HEK293 (cell line): ENCODE measurements around the gene CDK10.
A peak's percentile ranks its signal among the peaks of the same experiment; 100 is the strongest.
"Not testable (repeated sequence)": the region's sequence is repeated elsewhere in the genome, so short reads cannot be mapped to it uniquely, and the experiment has no call there.

Experiments used
- CTCF ChIA-PET: fragments of 350-600 bp; formaldehyde crosslinking; extraction: SDS; loops from one replicate; lab custom pipeline; 2021; ENCODE audit warnings: antibody characterized with exemption; lab: Yijun Ruan, JAX
- POLR2A ChIA-PET: fragments of 300-600 bp; formaldehyde crosslinking; extraction: SDS; loops from one replicate; lab custom pipeline; 2020; ENCODE audit warnings: antibody characterized with exemption, inconsistent platforms; lab: Yijun Ruan, JAX
- H3K27ac ChIP-seq: fragments of 200-500 bp; sonication (Bioruptor generic); 2 replicates; pipeline ENCODE4 v1.5.1; 2014; ENCODE audit warnings: low read depth, low read length, control low read depth, inconsistent platforms; ENCODE audit errors: extremely low read depth
- H3K36me3 ChIP-seq, 2 experiments: fragments of 200-500 bp in 1 of 2; sonication (Bioruptor generic) in 1 of 2; 1 replicate in 1 of 2; 2 replicates in 1 of 2; pipeline ENCODE4 v1.5.1; 2014 to 2017; ENCODE audit warnings: inconsistent platforms in 2 of 2, low read length in 2 of 2; ENCODE audit not compliant: control insufficient read depth in 2 of 2, insufficient read depth in 1 of 2
- H3K4me1 ChIP-seq: fragments of 200-500 bp; sonication (Bioruptor generic); 2 replicates; pipeline ENCODE4 v1.5.1; 2014; ENCODE audit warnings: mild to moderate bottlenecking, low read length, inconsistent platforms; ENCODE audit not compliant: control insufficient read depth, insufficient read depth
- H3K4me3 ChIP-seq: 2 replicates; pipeline ENCODE4 v1.5.1; 2011; ENCODE audit warnings: low read depth, mild to moderate bottlenecking, control low read depth, low read length, moderate library complexity
- H3K9me3 ChIP-seq: fragments of 200-500 bp; sonication (Bioruptor generic); 2 replicates; pipeline ENCODE4 v1.5.1; 2014; ENCODE audit warnings: low read depth, low read length, inconsistent platforms; ENCODE audit not compliant: control insufficient read depth, insufficient read depth
- GLIS2 ChIP-seq: fragments of 450-650 bp; formaldehyde crosslinking; IDR thresholded peaks from 2 replicates; pipeline ENCODE4 v1.5.1; 2016; ENCODE audit warnings: missing biosample characterization, missing genetic modification characterization
- HIC1 ChIP-seq: fragments of 450-650 bp; formaldehyde crosslinking; IDR thresholded peaks from 2 replicates; pipeline ENCODE4 v1.5.1; 2016; ENCODE audit warnings: missing biosample characterization, missing genetic modification characterization
- HOXD13 ChIP-seq: sonication (generic); formaldehyde crosslinking; IDR thresholded peaks from 2 replicates; pipeline ENCODE4 v1.8.0; 2022; ENCODE audit warnings: missing genetic modification reagents, borderline replicate concordance
- IKZF3 ChIP-seq: fragments of 450-650 bp; IDR thresholded peaks from 2 replicates; pipeline ENCODE4 v1.5.0; 2018; ENCODE audit warnings: missing biosample characterization, mild to moderate bottlenecking, missing genetic modification characterization, moderate library complexity
- KLF10 ChIP-seq: fragments of 450-650 bp; IDR thresholded peaks from 2 replicates; pipeline ENCODE4 v1.5.1; 2018; ENCODE audit warnings: missing biosample characterization, mild to moderate bottlenecking, missing genetic modification characterization
- KLF9 ChIP-seq: fragments of 450-650 bp; formaldehyde crosslinking; IDR thresholded peaks from 2 replicates; pipeline ENCODE4 v1.5.1; 2016; ENCODE audit warnings: missing biosample characterization, missing genetic modification characterization, low read depth
- OVOL3 ChIP-seq: fragments of 450-650 bp; formaldehyde crosslinking; IDR thresholded peaks from 2 replicates; pipeline ENCODE4 v1.5.1; 2016; ENCODE audit warnings: missing biosample characterization, missing genetic modification characterization
- REPIN1 ChIP-seq: fragments of 450-650 bp; formaldehyde crosslinking; IDR thresholded peaks from 2 replicates; pipeline ENCODE4 v1.5.1; 2017; ENCODE audit warnings: missing biosample characterization, missing genetic modification characterization, low read depth
- SALL2 ChIP-seq: fragments of 450-650 bp; formaldehyde crosslinking; IDR thresholded peaks from 2 replicates; pipeline ENCODE4 v1.5.0; 2017; ENCODE audit warnings: missing biosample characterization, mild to moderate bottlenecking, missing genetic modification characterization, borderline replicate concordance
- TRIM28 ChIP-seq: IDR thresholded peaks from 2 replicates; pipeline ENCODE4 v1.6.1; 2011; ENCODE audit warnings: low read length, control low read depth, borderline replicate concordance
- ZBTB1 ChIP-seq: fragments of 450-650 bp; formaldehyde crosslinking; IDR thresholded peaks from 2 replicates; pipeline ENCODE4 v1.5.1; 2016; ENCODE audit warnings: missing biosample characterization, missing genetic modification characterization
- ZBTB17 ChIP-seq: fragments of 450-650 bp; formaldehyde crosslinking; IDR thresholded peaks from 2 replicates; pipeline ENCODE4 v1.5.1; 2016; ENCODE audit warnings: missing biosample characterization, missing genetic modification characterization
- ZBTB21 ChIP-seq: fragments of 450-650 bp; formaldehyde crosslinking; IDR thresholded peaks from 2 replicates; pipeline ENCODE4 v1.5.1; 2017; ENCODE audit warnings: missing biosample characterization, missing genetic modification characterization
- ZNF121 ChIP-seq: fragments of 450-650 bp; formaldehyde crosslinking; IDR thresholded peaks from 2 replicates; pipeline ENCODE4 v1.5.1; 2016; ENCODE audit warnings: missing biosample characterization, missing genetic modification characterization
- ZNF157 ChIP-seq: fragments of 450-650 bp; formaldehyde crosslinking; IDR thresholded peaks from 2 replicates; pipeline ENCODE4 v1.5.1; 2016; ENCODE audit warnings: missing biosample characterization, missing genetic modification characterization
- ZNF514 ChIP-seq: fragments of 450-650 bp; formaldehyde crosslinking; IDR thresholded peaks from 2 replicates; pipeline ENCODE4 v1.5.1; 2016; ENCODE audit warnings: missing biosample characterization, missing genetic modification characterization
- ZNF624 ChIP-seq: fragments of 450-650 bp; formaldehyde crosslinking; IDR thresholded peaks from 2 replicates; pipeline ENCODE4 v1.5.1; 2017; ENCODE audit warnings: missing biosample characterization, missing genetic modification characterization
- TF ChIP-seq, protein P1 (sequence below): fragments of 450-650 bp; formaldehyde crosslinking; IDR thresholded peaks from 2 replicates; pipeline ENCODE4 v1.5.1; 2017; ENCODE audit warnings: missing biosample characterization, missing genetic modification characterization
- TF ChIP-seq, protein P2 (sequence below): fragments of 450-650 bp; formaldehyde crosslinking; IDR thresholded peaks from 2 replicates; pipeline ENCODE4 v1.5.1; 2016; ENCODE audit warnings: missing biosample characterization, missing genetic modification characterization, low read depth

CDK10 gene

GRCh38 chr16:89689142-89689541, 2.7 kb downstream of the CDK10 start:
- Histone ChIP-seq H3K36me3 (peaks cover 0 to 44% of the 10 kb centered on the region in 2 experiments; a peak in 2 of 3 replicates), H3K9me3 (no peaks in the 10 kb centered on the region), H3K27ac (no peak overlapping the region), H3K4me3 (no peak overlapping the region), H3K4me1 (no peaks in the 10 kb centered on the region)
- TF ChIP-seq, protein P1, sequence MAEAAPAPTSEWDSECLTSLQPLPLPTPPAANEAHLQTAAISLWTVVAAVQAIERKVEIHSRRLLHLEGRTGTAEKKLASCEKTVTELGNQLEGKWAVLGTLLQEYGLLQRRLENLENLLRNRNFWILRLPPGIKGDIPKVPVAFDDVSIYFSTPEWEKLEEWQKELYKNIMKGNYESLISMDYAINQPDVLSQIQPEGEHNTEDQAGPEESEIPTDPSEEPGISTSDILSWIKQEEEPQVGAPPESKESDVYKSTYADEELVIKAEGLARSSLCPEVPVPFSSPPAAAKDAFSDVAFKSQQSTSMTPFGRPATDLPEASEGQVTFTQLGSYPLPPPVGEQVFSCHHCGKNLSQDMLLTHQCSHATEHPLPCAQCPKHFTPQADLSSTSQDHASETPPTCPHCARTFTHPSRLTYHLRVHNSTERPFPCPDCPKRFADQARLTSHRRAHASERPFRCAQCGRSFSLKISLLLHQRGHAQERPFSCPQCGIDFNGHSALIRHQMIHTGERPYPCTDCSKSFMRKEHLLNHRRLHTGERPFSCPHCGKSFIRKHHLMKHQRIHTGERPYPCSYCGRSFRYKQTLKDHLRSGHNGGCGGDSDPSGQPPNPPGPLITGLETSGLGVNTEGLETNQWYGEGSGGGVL, result no peak
- TF ChIP-seq ZNF514 (tag by site-specific recombination) (no peak), HIC1 (no peak), ZBTB1 (tag by site-specific recombination) (no peak), KLF10 (no peak), KLF9 (no peak), ZBTB21 (tag by site-specific recombination) (no peak), SALL2 (tag by site-specific recombination) (no peak), REPIN1 (no peak), IKZF3 (tag by site-specific recombination) (no peak), ZBTB17 (tag by site-specific recombination) (no peak), ZNF157 (tag by site-specific recombination) (no peak), ZNF624 (no peak)
- POLR2A ChIA-PET, result no interaction called here
- CTCF ChIA-PET, result interaction anchor here (1.2 kb wide), 1 partner anchor 10 kb away, joined by 3 read pairs; no protein-coding TSS in a partner anchor

- POLR2A ChIA-PET, result interaction anchor here (0.7 kb wide), 1 partner anchor 184 kb away, joined by 3 read pairs; the partner anchor contains the start of gene TCF25
- H3K9me3 ChIP-seq, H3K4me3 ChIP-seq, H3K27ac ChIP-seq, H3K4me1 ChIP-seq: not testable (repeated sequence)
- H3K36me3 ChIP-seq, result peaks cover 0 to 48% of the 10 kb centered on the region in 2 experiments; a peak in 2 of 3 replicates
- peak; percentile 94 for TF ChIP-seq ZNF121
- CTCF ChIA-PET, result interaction anchor here (1.2 kb wide), 1 partner anchor 10 kb away, joined by 4 read pairs; no protein-coding TSS in a partner anchor
These were observed 3.1 kb downstream of the CDK10 start for GRCh38 chr16:89689621-89690020.

DNA sequence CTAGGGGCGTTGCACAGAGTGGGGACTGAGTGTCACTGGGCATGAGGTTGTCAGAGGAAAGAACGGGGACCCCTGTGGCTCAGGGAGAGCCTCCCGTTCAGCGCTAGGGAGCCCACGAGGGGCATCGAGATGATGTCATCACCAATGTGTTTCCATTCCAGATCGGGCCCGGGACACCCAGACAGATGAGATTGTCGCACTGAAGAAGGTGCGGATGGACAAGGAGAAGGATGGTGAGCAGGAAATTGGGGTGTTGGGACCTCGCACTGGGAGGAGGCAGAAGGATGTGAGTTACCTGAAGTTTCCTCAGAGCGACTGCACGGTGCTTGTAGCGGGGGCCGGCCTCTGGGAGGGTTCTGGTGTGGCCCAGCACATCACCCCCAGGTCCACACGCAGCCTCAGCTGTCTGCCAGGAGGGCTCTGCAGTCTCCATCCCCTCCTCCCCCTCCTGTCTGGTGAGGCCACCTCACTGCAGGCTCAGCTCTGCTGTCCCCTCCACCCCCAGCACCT, 4.0 kb downstream of the CDK10 start:
- peaks cover 0 to 55% of the 10 kb centered on the region in 2 experiments; a peak in 2 of 3 replicates for H3K36me3 ChIP-seq
- H3K4me1 ChIP-seq, result no peaks in the 10 kb centered on the region
- TF ChIP-seq GLIS2 (tag by site-specific recombination), result 0 out of 2 replicates have a peak, but pooled peaks have one; percentile 7
- TF ChIP-seq HOXD13 (CRISPR knock-in tag), result no peak
- TF ChIP-seq TRIM28, result no peak
- no peak for TF ChIP-seq OVOL3 (tag by site-specific recombination)
- TF ChIP-seq, protein P2, sequence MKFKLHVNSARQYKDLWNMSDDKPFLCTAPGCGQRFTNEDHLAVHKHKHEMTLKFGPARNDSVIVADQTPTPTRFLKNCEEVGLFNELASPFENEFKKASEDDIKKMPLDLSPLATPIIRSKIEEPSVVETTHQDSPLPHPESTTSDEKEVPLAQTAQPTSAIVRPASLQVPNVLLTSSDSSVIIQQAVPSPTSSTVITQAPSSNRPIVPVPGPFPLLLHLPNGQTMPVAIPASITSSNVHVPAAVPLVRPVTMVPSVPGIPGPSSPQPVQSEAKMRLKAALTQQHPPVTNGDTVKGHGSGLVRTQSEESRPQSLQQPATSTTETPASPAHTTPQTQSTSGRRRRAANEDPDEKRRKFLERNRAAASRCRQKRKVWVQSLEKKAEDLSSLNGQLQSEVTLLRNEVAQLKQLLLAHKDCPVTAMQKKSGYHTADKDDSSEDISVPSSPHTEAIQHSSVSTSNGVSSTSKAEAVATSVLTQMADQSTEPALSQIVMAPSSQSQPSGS (tag by site-specific recombination), result peak; percentile 59
- no peak overlapping the region for H3K4me3 ChIP-seq
- H3K27ac ChIP-seq, result no peak overlapping the region
- H3K9me3 ChIP-seq, result no peaks in the 10 kb centered on the region
- CTCF ChIA-PET, result interaction anchor here (1.2 kb wide), 1 partner anchor 9 kb away, joined by 4 read pairs; no protein-coding TSS in a partner anchor
- POLR2A ChIA-PET, result no interaction called here
